GM12865 (cell line): Measurements from ENCODE around the gene ITPKA.

Source experiments
- DNase-seq: peaks from one replicate; pipeline ENCODE4 v3.0.0; 2010; ENCODE audit warnings: low read depth
- H3K4me3 ChIP-seq: 2 replicates; pipeline ENCODE4 v1.5.1; 2011; ENCODE audit warnings: mild to moderate bottlenecking, low read depth, low read length, control low read depth
- CTCF ChIP-seq: IDR thresholded peaks from 2 replicates; pipeline ENCODE4 v1.5.1; 2011; ENCODE audit warnings: low read length, control low read depth, low read depth, inconsistent platforms; ENCODE audit not compliant: insufficient read depth; ENCODE audit errors: missing control alignments

The ITPKA gene

GRCh38 chr15:41473418-41473817 is 20.3 kb upstream of the ITPKA start:
- no peak for DNase-seq
- no peak overlapping the region for H3K4me3 ChIP-seq
- TF ChIP-seq CTCF: no peak

- no peak for TF ChIP-seq CTCF
- DNase-seq: no peak
- no peak overlapping the region for H3K4me3 ChIP-seq
These were observed 19.2 kb upstream of the ITPKA start for GRCh38 chr15:41474436-41474835.

- TF ChIP-seq CTCF: no peak
- DNase-seq: no peak
These were observed 18.7 kb upstream of the ITPKA start for GRCh38 chr15:41474941-41475340.

GRCh38 chr15:41476416-41477048 is 17.1 kb upstream of the ITPKA start:
- no peak for DNase-seq
- no peak for TF ChIP-seq CTCF
- no peak overlapping the region for H3K4me3 ChIP-seq

More at GRCh38 chr15:41474941-41475340, 18.7 kb upstream of the ITPKA start:
- no peak overlapping the region for H3K4me3 ChIP-seq

GRCh38 chr15:41480396-41481140 is 13.1 kb upstream of the ITPKA start:
- DNase-seq: no peak
- TF ChIP-seq CTCF: no peak
- H3K4me3 ChIP-seq: no peak overlapping the region

GRCh38 chr15:41482110-41482877 is 11.4 kb upstream of the ITPKA start:
- H3K4me3 ChIP-seq: no peak overlapping the region
- no peak for DNase-seq
- no peak for TF ChIP-seq CTCF
